HG03378 (cell line): ENCODE measurements around the gene CTTNBP2NL.

ENCODE experiments used
- ATAC-seq: cut with Tn5 transposase; IDR thresholded peaks from one replicate; pipeline ENCODE4 v1.9.1; 2021; ENCODE audit warnings: mild to moderate bottlenecking, moderate library complexity; ENCODE audit not compliant: unreplicated experiment

The CTTNBP2NL gene, protein sequence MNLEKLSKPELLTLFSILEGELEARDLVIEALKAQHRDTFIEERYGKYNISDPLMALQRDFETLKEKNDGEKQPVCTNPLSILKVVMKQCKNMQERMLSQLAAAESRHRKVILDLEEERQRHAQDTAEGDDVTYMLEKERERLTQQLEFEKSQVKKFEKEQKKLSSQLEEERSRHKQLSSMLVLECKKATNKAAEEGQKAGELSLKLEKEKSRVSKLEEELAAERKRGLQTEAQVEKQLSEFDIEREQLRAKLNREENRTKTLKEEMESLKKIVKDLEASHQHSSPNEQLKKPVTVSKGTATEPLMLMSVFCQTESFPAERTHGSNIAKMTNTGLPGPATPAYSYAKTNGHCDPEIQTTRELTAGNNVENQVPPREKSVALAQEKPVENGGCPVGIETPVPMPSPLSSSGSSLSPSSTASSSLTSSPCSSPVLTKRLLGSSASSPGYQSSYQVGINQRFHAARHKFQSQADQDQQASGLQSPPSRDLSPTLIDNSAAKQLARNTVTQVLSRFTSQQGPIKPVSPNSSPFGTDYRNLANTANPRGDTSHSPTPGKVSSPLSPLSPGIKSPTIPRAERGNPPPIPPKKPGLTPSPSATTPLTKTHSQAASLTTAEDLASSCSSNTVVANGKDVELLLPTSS

DNA sequence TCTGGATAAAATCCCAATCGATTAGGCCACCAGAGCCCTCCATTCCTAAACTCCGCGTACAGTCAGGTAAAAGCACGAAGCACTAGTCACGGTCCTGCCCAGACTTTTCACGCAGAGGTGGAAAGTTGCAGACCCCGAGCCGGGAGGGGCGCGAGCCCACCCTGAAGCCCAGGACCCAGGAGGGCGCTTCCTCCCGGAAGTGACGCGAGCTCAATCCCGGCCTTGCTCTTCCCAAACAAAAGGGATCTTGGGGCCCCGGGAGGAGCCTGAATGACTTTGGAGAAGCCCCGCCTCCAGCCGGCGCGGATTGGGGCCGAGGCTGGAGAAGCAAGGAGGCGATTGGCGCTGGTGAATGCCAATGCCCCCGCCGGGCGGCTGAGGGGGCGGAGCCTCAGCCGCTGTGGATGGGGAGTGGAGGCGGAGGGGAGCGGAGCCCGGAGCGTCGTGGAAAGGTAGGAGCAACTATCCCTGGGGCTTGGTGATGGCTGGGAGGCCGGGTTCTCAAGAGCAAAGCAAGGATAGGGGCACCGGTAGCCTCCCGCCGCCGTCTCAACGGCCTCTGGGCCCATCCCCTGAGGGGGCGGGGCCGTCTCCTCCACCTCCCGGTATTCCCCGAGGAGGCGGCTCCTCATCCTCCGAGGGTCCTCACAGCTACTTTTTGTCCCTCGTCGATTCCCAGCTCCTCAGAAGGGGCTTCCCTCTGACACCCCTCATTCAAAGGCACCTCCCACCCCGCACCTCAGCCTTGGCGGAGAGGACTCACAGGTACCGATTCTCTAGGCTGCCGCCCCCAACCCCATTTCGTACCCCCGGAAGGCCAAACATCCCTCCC lies at the start of gene CTTNBP2NL:
TSS of gene CTTNBP2NL (plus strand) at position 394 of the 832 bp plus-strand sequence. CDS start 19,952 bp downstream, outside the sequence.
- ATAC-seq: peak; percentile 58

DNA sequence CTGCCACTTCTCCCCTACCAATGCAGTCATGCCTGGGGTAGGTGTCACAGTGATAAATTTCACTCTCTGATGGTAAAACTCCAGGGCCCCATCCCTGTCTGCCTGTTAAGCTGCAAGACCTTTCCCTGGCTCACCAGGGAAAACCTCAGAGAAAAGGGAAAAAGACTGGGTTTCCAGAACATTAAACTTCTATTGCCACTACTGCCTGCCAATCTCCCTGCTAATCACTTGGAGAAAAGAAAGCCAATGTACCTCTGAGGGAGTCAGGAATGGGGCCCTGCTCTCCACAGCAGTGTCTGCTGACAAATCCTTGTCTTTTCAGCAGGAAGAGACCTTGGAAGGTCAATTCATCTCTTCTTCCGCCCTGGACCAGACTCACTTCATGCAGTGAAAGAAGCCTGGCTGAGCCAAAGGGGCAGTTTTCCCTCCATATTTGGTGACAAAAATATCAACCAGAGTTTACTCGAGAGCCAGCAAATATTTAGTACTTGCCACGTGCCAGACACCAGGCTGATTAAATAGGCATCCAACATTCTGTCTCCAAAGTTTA lies 49.1 kb upstream of the CTTNBP2NL start:
- no peak for ATAC-seq

DNA sequence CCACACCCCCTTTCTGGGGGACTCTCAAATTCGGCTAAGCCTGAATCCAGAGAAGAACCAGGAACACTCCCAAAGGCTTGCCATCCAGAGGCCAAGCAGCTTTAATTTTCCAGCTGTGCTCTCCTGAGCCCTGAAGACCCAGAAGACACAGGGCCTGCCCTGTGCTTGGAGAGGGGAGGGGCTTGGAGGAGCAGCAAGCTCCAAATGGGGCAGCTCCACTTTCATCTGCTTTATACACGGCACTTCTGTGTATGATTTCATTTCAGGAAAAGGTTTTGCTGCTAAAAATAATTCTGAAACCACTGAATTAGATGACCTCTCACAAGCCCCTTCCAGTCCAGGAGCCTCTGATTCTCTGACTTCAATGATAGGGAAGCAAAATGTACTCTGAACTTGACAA lies 39.2 kb upstream of the CTTNBP2NL start:
- no peak for ATAC-seq

GRCh38 chr1:112357467-112357866 lies 38.5 kb upstream of the CTTNBP2NL start:
- no peak for ATAC-seq

GRCh38 chr1:112358061-112358770 lies 37.8 kb upstream of the CTTNBP2NL start:
- no peak for ATAC-seq

DNA sequence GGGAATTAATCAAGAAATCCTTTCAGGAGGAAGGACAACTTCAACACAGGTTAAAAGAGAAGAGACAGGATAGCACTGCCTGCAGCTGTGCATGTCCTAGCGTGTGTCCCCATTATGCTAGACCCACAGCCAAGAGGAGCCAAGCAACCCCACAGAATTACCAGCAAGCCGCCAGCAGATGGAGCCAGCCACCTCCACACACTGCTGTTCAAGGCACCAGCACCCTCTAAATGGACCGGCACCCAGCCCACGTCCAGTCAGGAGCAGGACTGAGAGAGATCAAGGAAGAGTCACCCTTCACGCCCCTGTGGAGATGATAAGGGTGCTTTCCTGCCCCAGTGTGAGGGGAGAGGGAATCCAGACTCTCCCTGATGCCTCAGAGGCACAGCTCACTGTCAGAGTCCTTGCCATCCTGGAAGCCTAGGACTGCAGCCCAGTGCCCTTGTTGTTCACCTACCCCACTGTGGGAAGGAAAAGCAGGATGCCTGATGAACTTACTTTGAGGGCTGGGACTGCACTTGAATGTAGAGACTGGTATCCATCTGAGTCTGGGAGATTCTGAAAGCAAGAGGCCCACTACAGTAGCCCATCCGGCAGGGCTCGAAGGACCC lies 37.1 kb upstream of the CTTNBP2NL start:
- ATAC-seq: peak; percentile 53

DNA sequence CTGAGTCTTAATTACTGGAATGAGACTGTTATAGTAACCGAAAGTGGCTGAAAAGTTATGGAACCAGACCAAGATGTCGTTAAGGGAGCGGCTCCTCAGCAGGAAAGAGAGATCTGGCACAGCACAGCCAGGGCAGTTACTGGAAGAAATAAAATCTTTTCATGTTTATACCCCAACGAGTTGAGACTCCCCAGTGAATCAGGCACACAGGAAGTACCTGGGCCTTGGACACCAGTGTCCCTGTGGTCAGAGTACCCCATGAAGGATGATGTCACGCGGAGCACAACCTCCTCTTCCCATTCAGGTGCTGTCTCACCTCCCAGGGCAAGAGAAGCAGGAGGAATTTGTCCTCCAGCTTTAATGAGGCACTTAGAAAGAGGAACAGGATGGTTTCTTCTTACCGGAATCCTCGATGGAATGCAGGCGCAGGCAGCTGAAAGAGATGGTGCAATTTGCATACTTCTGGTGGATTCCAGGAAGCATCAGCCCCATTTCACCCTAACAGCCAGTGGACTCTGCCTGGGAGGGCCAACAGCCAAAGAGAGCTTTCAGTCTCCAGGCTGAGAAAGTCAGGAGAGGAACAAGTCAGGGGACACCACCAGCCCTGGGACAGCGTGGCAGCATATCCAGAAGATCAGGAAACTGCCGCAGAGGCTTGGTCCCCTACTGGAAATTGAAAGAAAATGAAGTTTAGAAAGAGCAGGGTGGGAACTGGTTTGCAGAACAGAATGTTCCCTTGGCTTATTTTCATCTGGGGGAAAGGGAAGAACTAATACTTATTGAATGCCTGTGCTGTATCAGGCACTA lies 35.9 kb upstream of the CTTNBP2NL start:
- ATAC-seq: no peak

DNA sequence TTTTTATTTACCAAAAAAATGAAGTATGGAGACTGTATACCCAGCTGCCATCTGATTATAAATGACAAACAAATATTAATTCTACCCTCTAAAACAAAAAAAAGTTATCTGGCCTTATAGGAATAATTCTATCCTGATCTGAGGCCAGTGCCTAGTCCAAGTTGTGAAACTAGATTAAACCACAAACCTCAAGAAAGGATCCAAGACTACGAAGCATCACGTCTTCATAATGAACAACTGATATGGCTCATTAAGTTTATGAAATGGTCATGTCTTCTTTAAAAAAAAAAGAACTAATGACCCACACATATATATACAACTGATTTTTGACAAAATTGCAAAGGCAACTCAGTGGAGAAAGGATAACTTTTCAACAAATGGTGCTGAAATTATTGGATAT lies 32.4 kb upstream of the CTTNBP2NL start:
- ATAC-seq: no peak

DNA sequence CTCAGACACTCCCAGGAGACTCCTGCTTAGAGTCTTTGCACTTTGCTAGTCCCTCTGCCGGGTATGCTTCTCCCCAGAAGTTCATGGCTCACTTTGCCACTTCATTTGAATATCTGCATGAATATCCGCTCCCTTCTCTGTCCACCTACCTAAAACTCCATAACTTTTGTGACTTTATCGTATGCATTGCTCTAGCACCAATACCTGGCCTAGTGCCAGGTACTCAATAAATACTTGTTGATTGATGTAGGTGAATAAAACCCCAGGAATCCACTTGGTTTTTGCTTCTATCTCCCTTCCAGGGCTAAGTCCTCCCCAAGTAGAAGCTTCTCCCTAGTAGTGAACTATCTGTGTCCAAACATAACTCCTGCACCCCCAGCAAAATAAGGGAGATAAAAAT lies 27.8 kb upstream of the CTTNBP2NL start:
- no peak for ATAC-seq

GRCh38 chr1:112369392-112370285 lies 26.4 kb upstream of the CTTNBP2NL start:
- ATAC-seq: peak; percentile 92

DNA sequence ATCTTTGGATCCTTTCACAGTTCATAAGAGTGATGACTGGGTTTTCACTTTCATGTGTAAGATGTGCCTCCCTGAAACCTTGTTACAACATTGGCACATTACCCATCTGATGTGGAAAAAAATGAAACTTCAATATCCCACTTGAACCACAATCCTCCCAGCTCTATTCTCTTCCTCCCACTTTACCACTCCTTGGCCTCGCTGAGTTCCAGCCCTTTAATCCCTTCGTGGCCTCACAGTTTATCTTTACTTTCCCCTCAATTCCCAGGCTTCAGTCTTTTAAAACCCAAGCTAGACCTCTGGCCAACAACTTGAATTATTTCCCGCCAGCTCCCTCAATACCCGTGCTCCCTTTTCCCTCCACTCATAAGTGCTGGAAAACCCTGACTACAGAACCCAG lies 25.0 kb upstream of the CTTNBP2NL start:
- no peak for ATAC-seq

DNA sequence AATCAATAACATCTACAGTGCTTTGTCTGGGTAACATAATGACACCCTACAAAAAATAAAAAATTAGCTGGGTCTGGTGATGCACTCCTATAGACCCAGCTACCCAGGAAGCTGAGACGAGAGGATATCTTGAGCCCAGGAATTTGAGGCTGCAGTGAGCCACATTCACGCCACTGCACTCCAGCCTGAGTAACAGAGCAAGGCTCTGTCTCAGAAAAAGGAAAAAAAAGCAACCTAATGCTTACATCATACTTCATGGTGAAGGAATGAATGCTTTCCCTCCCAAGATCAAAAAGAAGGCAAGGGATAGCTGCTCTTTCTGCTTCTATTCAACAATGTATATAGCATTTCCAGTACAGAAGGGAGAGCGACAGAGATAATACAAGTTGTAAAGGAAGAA lies 24.2 kb upstream of the CTTNBP2NL start:
- ATAC-seq: no peak

GRCh38 chr1:112373806-112374205 lies 22.2 kb upstream of the CTTNBP2NL start:
- ATAC-seq: no peak

GRCh38 chr1:112375701-112376100 lies 20.3 kb upstream of the CTTNBP2NL start:
- no peak for ATAC-seq

GRCh38 chr1:112380356-112380755 lies 15.7 kb upstream of the CTTNBP2NL start:
- ATAC-seq: no peak

DNA sequence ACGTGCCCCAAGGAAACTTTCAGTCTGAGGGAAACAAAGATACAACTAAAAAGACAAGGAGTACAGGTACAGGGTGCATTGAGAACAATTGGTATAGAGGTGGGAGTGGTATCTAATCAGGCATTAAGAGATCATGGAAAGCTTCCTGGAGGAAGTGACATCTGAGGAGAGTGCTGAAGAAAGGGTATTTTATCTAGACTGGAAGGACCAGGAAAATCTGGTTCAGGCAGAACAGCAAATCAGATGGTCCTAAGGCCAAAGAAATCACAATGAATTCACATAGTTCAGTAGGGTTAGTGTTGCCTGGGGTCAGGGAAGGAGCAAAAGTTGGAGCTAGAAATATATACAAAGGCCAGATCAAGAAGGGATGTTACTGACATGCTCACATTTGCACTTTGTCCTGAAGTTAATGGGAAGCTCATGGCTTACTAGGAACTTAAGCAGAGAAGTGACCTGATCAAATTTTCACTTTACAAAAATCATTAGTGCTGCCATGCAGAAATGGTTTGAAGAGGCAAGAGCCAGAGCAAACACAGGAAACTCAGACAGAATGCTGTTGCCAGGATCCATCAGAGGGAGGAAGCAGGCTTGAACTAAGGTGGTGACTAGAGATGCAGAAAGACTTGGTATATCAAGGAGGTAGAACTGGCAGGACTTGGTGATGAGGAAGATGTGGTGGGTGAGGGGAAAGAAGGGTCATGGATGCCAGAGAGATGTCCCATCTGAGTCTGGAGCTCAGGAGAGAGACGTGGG lies 14.5 kb upstream of the CTTNBP2NL start:
- no peak for ATAC-seq

GRCh38 chr1:112383759-112384370 lies 12.1 kb upstream of the CTTNBP2NL start:
- no peak for ATAC-seq
